Measurements from ENCODE around the gene KIF7.

Gene KIF7

DNA sequence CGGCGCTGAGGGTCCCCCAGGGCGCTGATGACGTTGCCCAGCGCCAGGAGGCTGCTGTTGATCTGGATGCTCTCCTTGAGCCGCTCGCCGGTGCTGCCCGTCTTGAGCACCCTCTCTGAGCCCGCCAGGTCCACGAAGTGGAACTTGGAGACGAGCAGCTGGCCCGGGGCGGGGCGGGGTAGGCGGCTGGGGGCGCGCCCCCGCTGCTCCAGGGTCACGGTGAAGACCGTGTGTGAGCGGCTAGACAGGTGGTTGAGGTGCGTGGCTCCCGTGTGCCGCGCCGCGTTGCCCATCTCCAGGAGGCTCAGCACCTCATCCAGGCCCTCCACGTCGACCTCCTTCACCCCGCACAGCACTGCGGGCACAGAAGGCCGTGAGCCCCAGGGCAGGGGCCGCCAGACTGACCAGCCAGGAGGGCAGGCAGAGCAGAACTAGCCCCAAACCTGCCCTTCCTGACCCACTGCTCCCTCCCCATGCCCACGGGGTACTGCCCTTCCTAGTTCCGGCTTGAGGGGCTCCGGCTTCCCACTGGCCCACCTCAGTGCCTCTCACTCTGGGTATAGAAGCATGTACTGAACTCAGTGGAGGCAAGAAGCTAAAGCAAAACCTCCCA is 6.1 kb downstream of the KIF7 start:
- DNase-seq (ENCODE audit: low spot score), result no peak

DNA sequence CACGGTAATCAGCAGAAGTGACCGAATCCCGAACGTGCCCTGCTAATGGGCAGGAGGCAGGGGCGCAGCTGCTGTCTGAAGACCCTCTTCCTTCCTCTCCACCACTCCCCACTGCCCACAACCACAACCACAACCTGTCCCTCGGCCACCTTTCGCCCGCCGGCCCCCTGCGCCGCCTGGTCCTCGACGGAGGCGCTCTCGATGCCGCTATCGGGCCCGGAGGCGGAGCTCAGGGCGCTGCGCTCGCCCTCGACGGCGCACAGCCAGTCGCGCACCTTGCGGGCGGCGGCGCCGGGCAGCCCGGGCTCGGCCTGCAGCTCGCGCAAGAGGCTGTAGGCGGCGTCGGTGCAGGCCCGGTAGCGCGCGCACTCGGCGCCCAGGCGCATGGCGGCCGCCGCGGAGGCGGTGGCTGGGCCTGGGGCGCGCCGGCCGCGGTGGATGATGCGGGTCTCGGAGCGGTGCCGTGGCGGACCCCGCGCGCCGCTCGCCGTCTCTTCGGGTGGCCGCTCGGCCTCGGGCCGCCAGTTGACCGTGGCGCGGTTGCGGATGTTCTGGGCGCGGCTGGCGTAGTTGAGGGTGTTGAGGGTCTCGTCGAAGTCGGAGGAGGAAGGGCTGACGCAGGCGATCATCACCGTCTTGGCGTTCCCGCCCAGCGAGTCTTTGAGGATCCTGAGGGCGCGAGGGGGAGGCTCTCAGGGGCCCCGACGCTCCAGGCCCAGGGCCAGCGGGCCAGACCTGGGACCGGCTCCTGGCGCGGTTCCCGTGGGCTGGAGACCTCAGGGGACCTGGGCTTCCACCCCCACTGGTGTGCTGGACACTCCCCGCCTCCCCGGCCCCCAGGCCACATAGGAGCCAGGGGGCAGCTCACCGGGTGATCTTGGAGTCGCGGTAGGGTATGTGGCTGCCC is 6.9 kb downstream of the KIF7 start:
- DNase-seq (ENCODE audit: low spot score), result no peak

DNA sequence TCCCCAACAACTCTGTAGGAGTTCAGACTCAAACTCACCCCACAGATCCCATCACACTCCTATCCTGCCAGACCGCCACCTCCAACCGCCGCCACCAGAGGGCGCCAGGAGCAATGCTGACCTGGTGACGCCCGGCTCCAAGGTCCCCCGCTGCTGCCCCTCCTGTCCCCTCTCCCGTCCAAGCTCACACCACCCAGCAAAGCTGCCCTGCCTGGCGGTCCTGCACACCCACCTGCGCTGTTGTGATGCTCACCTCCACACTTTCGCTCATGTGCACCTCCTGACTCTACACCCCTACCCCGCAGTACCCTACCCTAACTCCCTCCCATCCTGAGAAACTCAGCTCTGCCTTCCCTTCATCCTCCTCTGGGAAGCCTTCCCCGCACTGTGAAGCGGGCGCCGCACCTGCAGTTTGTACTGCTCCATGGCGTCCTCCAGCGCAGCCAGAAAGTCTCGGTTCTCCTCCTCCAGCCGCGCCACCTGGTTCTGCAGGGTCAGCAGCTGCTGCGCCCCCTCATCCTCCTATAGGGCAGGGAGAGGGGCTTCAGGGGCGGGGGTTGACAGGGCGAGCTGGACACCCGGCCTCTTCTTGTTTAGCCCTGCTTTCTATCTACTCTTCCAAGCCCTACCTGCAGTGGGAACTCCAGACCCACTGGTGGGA is 7.9 kb downstream of the KIF7 start:
- DNase-seq (ENCODE audit: low spot score), result peak; percentile 57

DNA sequence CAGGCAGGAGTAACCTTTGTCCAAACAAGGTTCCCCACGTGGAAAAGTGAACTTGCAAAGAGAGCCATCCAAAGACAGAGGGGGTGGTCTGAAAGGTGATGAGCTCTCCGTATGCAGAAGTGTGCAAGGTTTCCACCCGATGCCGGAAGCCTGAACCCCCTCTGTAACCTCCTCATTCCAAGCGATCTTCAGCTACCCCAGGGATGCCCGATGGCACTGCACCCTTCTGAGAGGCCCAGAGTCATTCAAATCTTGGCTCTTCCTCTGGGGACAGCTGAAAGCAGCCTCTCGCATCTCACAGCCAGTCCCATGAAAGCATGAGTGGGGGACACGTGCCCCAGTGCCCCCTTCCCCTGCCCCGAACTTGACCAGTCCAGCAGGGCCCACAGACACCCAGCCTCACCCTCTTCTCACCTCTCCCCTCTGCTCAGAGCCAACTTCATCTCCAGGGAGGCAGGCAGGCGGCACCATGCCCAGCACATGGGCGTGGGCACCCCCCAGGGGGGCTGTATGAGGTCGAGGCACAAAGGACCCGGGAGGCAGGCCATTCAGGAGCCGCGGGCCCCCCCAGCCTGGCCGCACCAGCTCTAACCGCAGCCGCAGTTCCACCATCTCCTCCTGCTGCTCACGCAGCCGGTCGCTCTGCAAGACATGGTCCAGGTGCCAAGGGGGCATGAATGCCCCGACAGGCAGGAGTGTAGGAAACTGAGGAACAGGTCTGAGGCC is 8.7 kb downstream of the KIF7 start:
- no peak for DNase-seq (ENCODE audit: low spot score)

GRCh38 chr15:89645680-89646079 is 9.6 kb downstream of the KIF7 start:
- DNase-seq (ENCODE audit: low spot score), result no peak

DNA sequence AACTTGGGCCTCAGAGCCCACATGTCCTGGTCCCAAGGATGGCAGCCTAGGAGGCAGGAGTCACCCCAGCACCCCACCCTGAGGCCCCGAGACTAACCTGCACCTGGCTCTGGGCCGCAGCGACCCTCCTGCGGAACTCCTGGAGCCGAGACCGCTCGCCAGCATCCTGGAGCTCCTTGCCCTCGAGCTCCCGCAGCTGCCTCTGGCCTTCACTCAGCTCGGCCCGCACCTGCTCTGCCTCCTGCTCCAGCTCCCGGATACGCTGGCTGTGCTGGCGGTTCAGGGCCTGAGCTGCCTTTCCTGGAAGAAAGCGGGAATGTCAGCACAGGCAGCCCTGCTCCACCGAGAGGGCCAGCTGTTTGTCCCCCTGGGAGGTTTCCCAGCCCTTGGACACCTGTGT is 13.2 kb downstream of the KIF7 start:
- no peak for DNase-seq (ENCODE audit: low spot score)

GRCh38 chr15:89641053-89641452 is 14.2 kb downstream of the KIF7 start:
- DNase-seq (ENCODE audit: low spot score), result no peak

GRCh38 chr15:89640245-89640644 is 15.0 kb downstream of the KIF7 start:
- DNase-seq (ENCODE audit: low spot score), result no peak

GRCh38 chr15:89633585-89633984 is 21.7 kb downstream of the KIF7 start:
- no peak for DNase-seq (ENCODE audit: low spot score)

DNA sequence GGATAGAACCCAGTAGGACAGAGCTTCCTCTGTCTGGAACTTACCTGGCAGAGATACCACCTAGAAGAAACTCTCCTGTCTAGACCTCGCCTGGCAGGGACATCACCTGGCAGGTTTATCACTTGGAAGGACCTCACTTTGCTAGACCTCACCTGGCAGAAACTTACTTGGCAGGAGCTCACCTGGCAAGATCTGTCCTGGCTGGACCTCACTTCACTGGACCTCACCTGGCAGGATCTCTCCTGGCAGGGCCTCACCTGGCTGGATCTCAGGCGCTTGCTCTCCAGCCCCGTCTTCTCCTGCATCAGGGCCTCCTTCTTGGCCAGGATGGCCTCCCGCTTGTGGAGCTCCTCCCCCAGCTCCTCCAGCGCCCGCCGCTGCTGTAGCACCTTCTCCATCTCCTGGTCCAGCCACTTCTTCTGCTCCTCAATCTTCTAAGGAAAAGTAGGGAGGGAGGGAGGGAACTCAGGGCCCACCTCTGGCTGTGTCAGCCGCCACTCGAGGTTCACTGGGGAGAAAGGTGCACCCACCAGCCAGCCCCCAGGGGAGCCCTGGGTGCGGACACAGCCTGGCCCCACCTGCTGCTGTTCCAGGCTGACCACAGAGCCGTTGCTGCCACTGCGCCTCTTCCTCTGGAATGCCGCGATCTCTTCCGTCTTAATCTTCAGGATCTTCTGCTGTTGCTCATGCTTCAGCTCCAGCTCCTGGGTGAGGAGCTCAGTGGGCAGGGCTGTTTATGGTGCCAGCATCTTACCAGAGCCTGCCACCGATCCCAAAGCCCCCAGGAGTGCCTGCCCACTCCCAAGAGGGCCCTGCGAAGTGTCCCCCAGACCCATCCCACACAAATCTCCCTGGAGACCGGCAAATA is 22.5 kb downstream of the KIF7 start:
- no peak for DNase-seq (ENCODE audit: low spot score)

GRCh38 chr15:89631902-89632264 is 23.4 kb downstream of the KIF7 start:
- no peak for DNase-seq (ENCODE audit: low spot score)

- no peak for DNase-seq (ENCODE audit: low spot score)
These were observed 24.0 kb downstream of the KIF7 start for GRCh38 chr15:89630974-89631901.

- no peak for DNase-seq (ENCODE audit: low spot score)
These were observed 25.0 kb downstream of the KIF7 start for GRCh38 chr15:89630260-89630659.

DNA sequence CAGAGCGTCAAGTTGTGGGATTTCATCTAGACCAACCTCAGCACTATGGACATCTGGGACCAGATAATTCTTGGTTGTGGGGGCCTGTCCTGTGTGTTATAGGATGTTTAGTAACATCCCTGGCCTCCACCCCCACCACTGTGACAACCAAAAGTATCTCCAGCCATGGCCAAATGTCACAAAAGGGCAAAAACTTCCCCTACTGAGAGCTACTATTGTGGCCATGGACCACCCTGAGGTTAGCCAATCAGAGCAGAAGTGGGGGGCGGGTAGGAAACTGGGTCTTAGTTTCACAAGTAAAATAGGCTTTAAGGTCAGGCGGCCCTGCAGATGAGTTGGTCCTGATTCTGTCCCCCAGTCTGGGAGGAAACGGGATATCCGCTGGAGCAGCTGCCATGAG is 25.4 kb downstream of the KIF7 start:
- DNase-seq (ENCODE audit: low spot score), result no peak

- DNase-seq (ENCODE audit: low spot score), result no peak
These were observed 26.2 kb downstream of the KIF7 start for GRCh38 chr15:89628806-89629715.

GRCh38 chr15:89628301-89628700 is 27.0 kb downstream of the KIF7 start:
- DNase-seq (ENCODE audit: low spot score), result no peak

GRCh38 chr15:89627256-89627970 is 27.9 kb downstream of the KIF7 start:
- DNase-seq (ENCODE audit: low spot score), result no peak

DNA sequence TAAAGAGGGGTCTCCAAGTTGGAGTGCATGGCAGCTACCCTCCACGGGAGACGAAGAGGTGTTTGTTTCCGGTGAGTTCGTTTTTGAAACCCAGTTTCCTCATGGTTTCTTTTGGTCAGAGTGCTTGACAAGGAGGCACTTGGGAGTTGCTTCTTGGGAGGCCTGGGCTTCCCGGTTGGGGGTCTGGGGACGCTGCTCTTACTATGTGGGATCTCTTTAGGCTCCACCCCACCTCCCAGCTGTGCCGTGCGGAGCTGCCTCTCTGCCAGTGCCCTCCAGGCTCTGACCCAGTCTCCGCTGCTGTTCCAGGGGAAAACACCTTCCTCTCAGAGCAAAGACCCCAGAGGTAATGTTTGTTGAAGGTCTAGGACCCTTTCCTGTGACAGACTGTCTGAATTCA is 29.6 kb downstream of the KIF7 start:
- DNase-seq (ENCODE audit: low spot score), result no peak

DNA sequence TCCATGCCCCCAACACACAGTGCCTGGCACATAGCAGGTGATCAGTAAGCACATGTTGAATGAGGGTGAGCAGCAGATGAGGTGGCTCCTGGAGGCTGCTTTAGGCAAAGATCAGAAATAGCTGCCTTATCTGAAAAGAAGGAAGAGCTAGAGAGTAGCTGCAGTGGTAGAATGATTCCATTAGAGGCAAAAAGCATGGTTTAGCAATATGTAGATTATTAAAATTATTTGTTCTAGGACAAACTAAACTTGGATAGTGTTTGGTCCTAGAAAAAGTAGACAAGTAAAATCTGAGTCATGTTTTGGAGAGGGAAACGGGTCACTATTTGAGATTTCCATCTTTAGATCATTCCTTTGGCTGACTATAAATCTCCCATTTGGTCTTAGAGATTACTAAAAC is 32.1 kb downstream of the KIF7 start:
- DNase-seq (ENCODE audit: low spot score), result no peak

Data from Ammon's horn (tissue), 1 donor.